Breast epithelium (tissue), 3 donors: ENCODE data around the gene CFAP53.

ENCODE experiments used
- POLR2AphosphoS5 ChIP-seq, 3 donors: sonication (generic); formaldehyde crosslinking; IDR thresholded peaks; one replicate each; pipeline ENCODE4 v1.6.1; 2017; ENCODE audit warnings: antibody characterized with exemption in 3 of 3
- TF ChIP-seq, protein P1 (sequence below), 3 donors: fragments of 450-650 bp; IDR thresholded peaks; one replicate each; pipeline ENCODE4 v1.5.1; 2016 to 2017; ENCODE audit warnings: antibody characterized with exemption in 3 of 3, mild to moderate bottlenecking in 3 of 3, moderate library complexity in 3 of 3

DNA sequence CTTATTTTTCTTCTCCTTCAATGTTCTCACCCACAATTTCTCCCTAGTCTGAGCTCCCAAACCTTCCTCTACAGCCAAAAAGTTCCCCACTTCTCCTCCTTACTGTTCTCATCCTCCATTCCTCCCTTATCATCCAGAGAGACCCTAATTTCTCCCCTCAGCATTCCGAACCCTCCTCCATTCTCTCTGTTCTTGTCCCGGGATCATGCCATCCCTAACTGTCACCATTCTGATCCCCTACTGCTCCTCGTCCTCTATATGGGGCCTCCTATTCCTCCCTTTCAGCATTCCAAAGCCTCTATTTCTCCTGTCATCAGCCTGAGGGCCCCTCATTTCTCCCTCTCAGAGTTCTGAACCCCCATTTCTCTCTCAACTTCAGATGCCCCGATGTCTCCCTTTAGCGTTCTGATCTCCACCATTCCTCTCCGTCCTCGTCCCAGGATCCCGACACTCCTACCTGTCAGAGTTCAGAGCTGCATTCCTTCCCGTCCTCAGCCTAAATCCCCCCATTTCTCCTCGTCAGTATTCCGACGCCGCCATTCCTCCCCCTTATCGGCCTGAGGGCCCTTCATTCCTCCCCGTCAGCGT is 14.5 kb upstream of the CFAP53 start:
- TF ChIP-seq, protein P1, sequence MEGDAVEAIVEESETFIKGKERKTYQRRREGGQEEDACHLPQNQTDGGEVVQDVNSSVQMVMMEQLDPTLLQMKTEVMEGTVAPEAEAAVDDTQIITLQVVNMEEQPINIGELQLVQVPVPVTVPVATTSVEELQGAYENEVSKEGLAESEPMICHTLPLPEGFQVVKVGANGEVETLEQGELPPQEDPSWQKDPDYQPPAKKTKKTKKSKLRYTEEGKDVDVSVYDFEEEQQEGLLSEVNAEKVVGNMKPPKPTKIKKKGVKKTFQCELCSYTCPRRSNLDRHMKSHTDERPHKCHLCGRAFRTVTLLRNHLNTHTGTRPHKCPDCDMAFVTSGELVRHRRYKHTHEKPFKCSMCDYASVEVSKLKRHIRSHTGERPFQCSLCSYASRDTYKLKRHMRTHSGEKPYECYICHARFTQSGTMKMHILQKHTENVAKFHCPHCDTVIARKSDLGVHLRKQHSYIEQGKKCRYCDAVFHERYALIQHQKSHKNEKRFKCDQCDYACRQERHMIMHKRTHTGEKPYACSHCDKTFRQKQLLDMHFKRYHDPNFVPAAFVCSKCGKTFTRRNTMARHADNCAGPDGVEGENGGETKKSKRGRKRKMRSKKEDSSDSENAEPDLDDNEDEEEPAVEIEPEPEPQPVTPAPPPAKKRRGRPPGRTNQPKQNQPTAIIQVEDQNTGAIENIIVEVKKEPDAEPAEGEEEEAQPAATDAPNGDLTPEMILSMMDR (IDR thresholded peaks at IDR 0.05): no peak
- no peak for TF ChIP-seq POLR2AphosphoS5 (IDR thresholded peaks at IDR 0.05)
